Transverse colon (tissue), 4 donors: ENCODE results near the gene EFNA1.

Experiments
- EP300 ChIP-seq: sonication (generic); formaldehyde crosslinking; IDR thresholded peaks from one replicate; pipeline ENCODE4 v1.6.1; 2017; ENCODE audit warnings: antibody characterized with exemption, low read depth
- POLR2A ChIP-seq: fragments of 450-650 bp; IDR thresholded peaks from one replicate; pipeline ENCODE4 v1.6.1; 2016; ENCODE audit warnings: antibody characterized with exemption, mild to moderate bottlenecking, moderate library complexity
- POLR2AphosphoS5 ChIP-seq, 3 donors: sonication (generic); formaldehyde crosslinking; IDR thresholded peaks; one replicate each; pipeline ENCODE4 v1.6.1; 2016; ENCODE audit warnings: antibody characterized with exemption in 3 of 3
- TF ChIP-seq, protein P1 (sequence below), 5 experiments: fragments of 200-600 bp in 3 of 5; fragments of 450-650 bp in 2 of 5; sonication (generic) in 3 of 5; IDR thresholded peaks; 1 replicate in 2 of 5; 2 replicates in 3 of 5; pipeline ENCODE4 v1.5.1; 2016 to 2017; ENCODE audit warnings: antibody characterized with exemption in 5 of 5, inconsistent platforms in 3 of 5, mild to moderate bottlenecking in 2 of 5, moderate library complexity in 1 of 5

- TF ChIP-seq POLR2AphosphoS5 (IDR thresholded peaks at IDR 0.05) (no peak), POLR2A (no peak), EP300 (no peak)
- TF ChIP-seq, protein P1, sequence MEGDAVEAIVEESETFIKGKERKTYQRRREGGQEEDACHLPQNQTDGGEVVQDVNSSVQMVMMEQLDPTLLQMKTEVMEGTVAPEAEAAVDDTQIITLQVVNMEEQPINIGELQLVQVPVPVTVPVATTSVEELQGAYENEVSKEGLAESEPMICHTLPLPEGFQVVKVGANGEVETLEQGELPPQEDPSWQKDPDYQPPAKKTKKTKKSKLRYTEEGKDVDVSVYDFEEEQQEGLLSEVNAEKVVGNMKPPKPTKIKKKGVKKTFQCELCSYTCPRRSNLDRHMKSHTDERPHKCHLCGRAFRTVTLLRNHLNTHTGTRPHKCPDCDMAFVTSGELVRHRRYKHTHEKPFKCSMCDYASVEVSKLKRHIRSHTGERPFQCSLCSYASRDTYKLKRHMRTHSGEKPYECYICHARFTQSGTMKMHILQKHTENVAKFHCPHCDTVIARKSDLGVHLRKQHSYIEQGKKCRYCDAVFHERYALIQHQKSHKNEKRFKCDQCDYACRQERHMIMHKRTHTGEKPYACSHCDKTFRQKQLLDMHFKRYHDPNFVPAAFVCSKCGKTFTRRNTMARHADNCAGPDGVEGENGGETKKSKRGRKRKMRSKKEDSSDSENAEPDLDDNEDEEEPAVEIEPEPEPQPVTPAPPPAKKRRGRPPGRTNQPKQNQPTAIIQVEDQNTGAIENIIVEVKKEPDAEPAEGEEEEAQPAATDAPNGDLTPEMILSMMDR (IDR thresholded peaks at IDR 0.05), result no peak
These were observed 2.9 kb upstream of the EFNA1 start for GRCh38 chr1:155124503-155125463.
